ENCODE results near the gene THAP3.

Gene THAP3, protein sequence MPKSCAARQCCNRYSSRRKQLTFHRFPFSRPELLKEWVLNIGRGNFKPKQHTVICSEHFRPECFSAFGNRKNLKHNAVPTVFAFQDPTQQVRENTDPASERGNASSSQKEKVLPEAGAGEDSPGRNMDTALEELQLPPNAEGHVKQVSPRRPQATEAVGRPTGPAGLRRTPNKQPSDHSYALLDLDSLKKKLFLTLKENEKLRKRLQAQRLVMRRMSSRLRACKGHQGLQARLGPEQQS

GRCh38 chr1:6624710-6625583 lies at the start of gene THAP3:
THAP3 (plus strand) TSS chr1:6624868; CDS start chr1:6625219, 351 bp downstream.
- peak; percentile 90 for DNase-seq (ENCODE audit: low spot score)

DNA sequence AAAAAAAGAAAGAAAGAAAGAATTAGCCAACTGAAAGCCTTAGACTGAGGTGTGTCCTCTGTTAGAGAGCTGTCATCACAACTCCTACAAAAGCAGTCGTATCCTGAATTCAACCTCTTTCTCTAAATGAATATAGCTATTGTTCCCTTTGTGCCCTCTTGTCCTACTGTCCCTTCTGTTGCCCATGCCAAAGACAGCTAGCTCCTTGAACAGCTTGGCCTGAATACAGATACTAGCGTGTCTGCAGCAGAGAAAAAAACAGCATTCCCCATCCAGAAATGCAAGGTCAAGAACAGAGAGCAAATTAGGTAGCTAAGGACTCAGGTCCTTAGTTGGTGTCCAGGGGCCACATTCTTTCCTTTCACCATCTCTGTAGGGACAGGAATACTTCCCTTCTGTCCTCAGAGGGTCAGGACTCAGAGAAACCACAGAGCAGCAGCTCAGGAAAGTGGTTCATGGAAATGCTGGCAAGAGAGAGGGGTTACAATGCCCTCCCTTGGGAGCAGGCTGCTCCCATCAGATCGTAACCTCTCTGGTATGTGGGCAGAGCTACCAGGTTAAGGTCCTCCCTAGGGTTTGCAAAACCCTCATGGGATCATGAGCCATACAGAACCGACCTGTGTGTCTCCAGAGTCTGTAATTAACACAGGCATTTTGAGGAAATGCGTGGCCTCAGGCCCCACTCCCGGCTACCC lies 46.7 kb upstream of the THAP3 start:
- DNase-seq (ENCODE audit: low spot score) = no peak

GRCh38 chr1:6578624-6579373 lies 45.9 kb upstream of the THAP3 start:
- DNase-seq (ENCODE audit: low spot score) = no peak

DNA sequence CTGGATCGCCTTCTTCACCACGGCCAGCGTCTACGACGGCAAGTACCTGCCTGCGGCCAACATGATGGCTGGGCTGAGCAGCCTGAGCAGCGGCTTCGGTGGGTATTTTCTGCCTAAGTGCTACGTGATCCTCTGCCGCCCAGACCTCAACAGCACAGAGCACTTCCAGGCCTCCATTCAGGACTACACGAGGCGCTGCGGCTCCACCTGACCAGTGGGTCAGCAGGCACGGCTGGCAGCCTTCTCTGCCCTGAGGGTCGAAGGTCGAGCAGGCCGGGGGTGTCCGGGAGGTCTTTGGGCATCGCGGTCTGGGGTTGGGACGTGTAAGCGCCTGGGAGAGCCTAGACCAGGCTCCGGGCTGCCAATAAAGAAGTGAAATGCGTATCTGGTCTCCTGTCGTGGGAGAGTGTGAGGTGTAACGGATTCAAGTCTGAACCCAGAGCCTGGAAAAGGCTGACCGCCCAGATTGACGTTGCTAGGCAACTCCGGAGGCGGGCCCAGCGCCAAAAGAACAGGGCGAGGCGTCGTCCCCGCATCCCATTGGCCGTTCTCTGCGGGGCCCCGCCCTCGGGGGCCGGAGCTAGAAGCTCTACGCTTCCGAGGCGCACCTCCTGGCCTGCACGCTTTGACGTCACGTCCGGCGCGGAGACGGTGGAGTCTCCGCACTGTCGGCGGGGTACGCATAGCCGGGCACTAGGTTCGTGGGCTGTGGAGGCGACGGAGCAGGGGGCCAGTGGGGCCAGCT lies 45.1 kb upstream of the THAP3 start, which contains the start of gene ZBTB48:
TSS of gene ZBTB48 (plus strand) at position 621 of the 745 bp plus-strand sequence. CDS start 616 bp downstream, outside the sequence.
- peak; percentile 97 for DNase-seq (ENCODE audit: low spot score)

GRCh38 chr1:6580119-6580592 lies 44.5 kb upstream of the THAP3 start:
- no peak for DNase-seq (ENCODE audit: low spot score)

GRCh38 chr1:6580593-6581409 lies 43.9 kb upstream of the THAP3 start:
- no peak for DNase-seq (ENCODE audit: low spot score)

DNA sequence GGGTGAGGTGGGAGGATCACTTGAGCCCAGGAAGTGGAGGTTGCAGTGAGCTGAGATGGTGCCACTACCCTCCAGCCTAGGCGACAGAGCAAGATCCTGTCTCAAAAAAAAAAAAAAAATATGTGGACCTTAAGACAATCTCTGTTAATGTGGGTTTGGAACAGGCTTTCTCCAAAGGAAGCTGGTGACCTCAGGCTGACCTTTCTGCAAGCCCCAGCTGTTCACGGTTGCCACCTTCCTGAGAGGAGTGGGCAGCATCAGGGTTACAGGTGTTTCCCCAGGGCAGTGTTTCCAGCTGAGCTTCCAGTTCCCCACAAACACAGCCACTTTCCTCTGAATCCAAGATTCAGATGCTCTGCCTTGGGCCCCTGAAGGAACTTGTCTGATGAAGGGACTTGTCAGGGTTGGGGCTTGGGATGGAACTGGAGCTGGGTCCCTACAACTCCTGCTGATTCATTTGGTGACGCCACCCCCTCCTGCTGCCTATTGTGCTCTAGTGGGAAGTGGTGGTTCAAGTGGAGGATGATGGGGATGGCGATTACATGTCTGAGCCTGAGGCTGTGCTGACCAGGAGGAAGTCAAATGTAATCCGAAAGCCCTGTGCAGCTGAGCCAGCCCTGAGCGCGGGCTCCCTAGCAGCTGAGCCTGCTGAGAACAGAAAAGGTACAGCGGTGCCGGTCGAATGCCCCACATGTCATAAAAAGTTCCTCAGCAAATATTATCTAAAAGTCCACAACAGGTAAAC lies 42.9 kb upstream of the THAP3 start:
- DNase-seq (ENCODE audit: low spot score) = no peak

- DNase-seq (ENCODE audit: low spot score) = no peak
Observed at GRCh38 chr1:6582370-6582769, 42.3 kb upstream of the THAP3 start.

- DNase-seq (ENCODE audit: low spot score) = no peak
Observed at GRCh38 chr1:6584126-6585080, 40.3 kb upstream of the THAP3 start.

DNA sequence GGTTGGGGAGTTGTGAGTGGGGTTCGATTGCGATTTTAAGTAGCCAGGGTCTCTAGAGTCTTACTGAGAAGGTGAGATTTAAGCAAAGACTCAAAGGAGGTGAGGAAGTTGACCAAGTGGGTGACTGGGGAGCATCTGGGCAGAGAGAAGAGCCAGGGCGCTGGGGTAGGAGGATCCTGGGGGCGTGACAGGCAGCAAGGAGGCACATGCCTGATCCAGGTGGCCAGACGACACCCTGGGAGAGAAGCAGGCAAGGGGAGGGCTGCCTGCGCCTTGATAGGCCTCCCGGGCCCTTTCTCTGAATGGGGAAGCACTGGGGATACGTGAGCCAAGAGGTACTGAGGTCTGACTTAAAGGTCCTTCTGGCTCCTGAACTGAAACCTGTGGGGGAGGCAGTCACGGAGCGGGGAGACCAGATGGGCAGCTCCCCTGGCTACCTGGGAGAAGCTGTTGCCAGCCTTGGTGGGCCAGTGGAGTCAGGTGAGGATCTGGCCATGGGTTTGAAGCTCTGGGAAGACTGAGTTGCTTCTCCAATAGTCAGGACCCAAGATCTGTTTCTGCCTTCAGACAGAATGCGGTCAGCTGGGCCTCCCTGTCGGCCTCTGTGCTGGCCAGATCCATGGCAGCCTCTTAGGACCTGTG lies 39.5 kb upstream of the THAP3 start:
- no peak for DNase-seq (ENCODE audit: low spot score)

DNA sequence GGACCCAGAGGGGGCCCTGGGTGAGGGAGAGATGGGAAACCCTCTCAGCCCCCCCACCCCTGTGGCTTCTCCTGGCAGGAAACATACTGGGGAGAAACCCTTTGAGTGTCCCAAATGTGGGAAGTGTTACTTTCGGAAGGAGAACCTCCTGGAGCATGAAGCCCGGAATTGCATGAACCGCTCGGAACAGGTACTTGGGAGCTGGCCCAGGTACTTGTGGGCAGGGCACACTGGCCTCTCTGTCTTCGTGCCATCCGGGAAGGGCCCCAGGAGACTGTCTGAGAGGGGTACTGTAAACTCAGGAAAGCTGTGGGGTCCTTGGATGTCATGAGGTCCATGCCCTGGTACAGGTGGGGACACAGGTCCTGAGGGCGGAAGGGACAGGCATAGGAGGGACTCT lies 38.8 kb upstream of the THAP3 start:
- no peak for DNase-seq (ENCODE audit: low spot score)

DNA sequence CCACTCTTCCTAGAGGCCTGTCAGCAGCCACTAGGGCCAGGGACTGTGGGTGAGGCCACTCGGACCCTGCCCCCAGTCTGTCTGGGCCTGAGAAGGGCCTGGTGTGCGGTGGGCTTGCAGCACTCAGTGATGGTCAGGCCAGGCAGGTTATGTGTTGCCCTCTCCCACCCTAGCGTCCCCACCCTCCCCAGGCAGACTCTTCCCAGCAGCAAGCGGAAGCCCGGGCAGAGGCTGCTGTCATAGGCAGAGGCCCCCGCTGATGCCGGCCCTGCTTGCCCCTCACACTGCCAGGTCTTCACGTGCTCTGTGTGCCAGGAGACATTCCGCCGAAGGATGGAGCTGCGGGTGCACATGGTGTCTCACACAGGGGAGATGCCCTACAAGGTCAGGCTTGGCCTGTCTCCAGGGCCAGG lies 38.3 kb upstream of the THAP3 start:
- no peak for DNase-seq (ENCODE audit: low spot score)

GRCh38 chr1:6587261-6588005 lies 37.2 kb upstream of the THAP3 start:
- DNase-seq (ENCODE audit: low spot score) = no peak

DNA sequence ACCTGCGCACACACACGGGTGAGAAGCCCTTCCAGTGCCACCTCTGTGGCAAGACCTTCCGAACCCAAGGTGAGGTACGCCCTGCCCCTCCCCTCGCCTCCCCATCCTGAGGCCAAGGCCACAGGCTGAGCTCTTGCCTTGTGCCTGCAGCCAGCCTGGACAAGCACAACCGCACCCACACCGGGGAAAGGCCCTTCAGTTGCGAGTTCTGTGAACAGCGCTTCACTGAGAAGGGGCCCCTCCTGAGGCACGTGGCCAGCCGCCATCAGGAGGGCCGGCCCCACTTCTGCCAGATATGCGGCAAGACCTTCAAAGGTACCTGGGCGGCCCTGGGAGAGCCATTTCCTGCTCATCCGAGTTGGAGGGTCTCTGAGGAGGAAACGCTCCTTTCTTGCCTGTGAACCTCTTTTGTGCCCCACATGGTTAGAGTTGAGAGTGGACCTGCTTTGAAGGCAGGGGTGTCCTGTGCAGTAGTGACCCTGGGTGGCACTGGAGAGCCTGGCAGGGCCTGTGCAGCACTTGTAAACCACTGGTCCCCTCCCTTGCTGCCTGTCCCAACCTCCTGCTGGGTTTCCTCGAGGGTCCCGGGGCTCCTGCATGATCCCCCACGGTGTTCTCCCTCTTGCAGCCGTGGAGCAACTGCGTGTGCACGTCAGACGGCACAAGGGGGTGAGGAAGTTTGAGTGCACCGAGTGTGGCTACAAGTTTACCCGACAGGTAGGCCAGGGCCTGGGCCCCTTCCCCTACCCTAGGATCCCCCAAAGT lies 36.4 kb upstream of the THAP3 start:
- no peak for DNase-seq (ENCODE audit: low spot score)

- DNase-seq (ENCODE audit: low spot score) = no peak
Observed at GRCh38 chr1:6588893-6589520, 35.7 kb upstream of the THAP3 start.

- DNase-seq (ENCODE audit: low spot score) = no peak
Observed at GRCh38 chr1:6590046-6590445, 34.6 kb upstream of the THAP3 start.
